ENCODE results near the gene RRP1B.

GRCh38 chr21:43679951-43680350 lies 20.6 kb downstream of the RRP1B start:
- no peak for TF ChIP-seq CTCF (IDR thresholded peaks at IDR 0.05)
- TF ChIP-seq EP300 (IDR thresholded peaks at IDR 0.05) = no peak
- no peak for TF ChIP-seq POLR2A (IDR thresholded peaks at IDR 0.05)

Measured in stomach (tissue), 4 donors.